Measurements from ENCODE around the gene ORC3.

ORC3 gene

DNA sequence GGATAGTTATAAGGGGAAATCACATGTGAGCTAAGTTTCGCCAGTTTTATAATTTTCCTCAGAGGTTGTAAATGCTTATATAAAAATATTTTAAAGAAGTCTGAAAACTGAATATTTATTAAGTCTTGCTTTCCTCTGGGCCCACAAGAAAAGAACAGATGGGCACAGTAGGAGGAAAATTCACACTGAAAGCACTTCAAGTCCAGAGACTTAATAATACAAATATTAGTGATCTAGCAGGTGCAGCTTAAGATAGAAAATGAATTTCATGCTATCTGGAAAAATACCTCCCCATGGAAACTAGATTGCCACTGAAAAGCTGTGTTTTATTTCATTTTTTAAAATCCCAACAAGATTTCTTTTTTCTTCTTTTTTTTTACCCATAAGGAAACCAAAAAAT is 47.2 kb downstream of the ORC3 start:
- Histone ChIP-seq H3K27ac (no peak overlapping the region), H3K4me3 (ENCODE audit: low read depth in 1 of 2, low read length in 1 of 2) (no peak overlapping the region), H3K4me1 (ENCODE audit: control insufficient read depth in 1 of 2, insufficient read depth in 1 of 2, low read depth in 1 of 2, low read length in 1 of 2) (no peaks in the 10 kb centered on the region), H3K36me3 (peaks cover 34% of the 10 kb centered on the region), H3K9me3 (no peaks in the 10 kb centered on the region), H3K27me3 (no peaks in the 10 kb centered on the region)
- TF ChIP-seq, protein P1, sequence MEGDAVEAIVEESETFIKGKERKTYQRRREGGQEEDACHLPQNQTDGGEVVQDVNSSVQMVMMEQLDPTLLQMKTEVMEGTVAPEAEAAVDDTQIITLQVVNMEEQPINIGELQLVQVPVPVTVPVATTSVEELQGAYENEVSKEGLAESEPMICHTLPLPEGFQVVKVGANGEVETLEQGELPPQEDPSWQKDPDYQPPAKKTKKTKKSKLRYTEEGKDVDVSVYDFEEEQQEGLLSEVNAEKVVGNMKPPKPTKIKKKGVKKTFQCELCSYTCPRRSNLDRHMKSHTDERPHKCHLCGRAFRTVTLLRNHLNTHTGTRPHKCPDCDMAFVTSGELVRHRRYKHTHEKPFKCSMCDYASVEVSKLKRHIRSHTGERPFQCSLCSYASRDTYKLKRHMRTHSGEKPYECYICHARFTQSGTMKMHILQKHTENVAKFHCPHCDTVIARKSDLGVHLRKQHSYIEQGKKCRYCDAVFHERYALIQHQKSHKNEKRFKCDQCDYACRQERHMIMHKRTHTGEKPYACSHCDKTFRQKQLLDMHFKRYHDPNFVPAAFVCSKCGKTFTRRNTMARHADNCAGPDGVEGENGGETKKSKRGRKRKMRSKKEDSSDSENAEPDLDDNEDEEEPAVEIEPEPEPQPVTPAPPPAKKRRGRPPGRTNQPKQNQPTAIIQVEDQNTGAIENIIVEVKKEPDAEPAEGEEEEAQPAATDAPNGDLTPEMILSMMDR (IDR thresholded peaks at IDR 0.05) = no peak

DNA sequence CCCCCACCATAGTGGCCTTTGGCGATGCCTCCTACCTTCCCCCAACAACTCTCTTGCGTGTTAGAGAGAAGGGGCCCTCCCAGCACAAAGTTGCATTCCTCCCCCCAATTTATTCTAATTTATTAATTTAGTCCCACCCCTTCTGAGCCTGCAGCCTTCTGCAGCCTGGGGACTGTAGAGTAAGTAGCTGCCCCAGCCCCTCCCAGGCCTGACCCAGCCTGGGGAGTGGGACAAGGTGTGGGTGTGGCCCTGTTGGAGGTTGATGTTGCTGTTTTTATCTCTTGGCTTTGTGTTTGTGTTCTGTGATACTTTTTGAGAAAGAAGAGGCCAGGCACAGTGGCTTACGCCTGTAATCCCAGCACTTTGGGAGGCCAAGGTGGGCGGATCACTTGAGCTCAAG is 49.4 kb downstream of the ORC3 start:
- Histone ChIP-seq H3K27me3 (no peaks in the 10 kb centered on the region), H3K27ac (no peak overlapping the region), H3K9me3 (no peaks in the 10 kb centered on the region), H3K4me3 (ENCODE audit: low read depth in 1 of 2, low read length in 1 of 2) (no peak overlapping the region), H3K4me1 (ENCODE audit: control insufficient read depth in 1 of 2, insufficient read depth in 1 of 2, low read depth in 1 of 2, low read length in 1 of 2) (no peaks in the 10 kb centered on the region), H3K36me3 (peaks cover 34% of the 10 kb centered on the region)
- TF ChIP-seq, protein P1 (IDR thresholded peaks at IDR 0.05) = no peak

DNA sequence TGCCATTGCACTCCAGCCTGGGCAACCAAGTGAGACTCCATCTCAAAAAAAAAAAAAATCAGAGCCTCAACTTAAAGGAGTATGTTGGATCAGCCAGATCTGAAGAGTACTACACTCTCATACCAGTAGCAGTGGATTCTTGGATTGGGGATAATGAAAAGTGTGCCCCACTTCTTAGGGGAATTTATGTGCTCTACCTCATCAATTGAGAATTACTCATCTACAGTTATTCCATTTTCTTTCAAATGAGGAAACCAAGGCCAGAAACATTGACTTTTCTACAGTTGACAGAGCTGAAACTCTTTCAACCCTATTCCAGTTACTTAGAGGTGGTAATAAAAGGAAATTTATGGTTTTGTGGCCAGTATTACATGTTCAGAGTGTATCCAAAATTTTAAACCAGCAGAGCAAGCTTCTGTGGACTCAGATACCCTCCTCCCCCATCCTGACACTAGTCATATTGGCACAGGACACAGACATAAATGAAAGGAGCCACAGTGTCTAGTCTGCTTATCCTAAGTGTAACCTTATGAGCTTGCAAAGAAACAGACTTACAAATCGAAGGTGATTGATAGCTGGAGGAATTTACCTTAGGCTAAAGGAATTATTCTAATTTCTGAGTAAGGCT is 51.2 kb downstream of the ORC3 start:
- Histone ChIP-seq H3K27ac (no peak overlapping the region), H3K4me3 (ENCODE audit: low read depth in 1 of 2, low read length in 1 of 2) (no peak overlapping the region), H3K36me3 (peaks cover 23% of the 10 kb centered on the region), H3K27me3 (no peaks in the 10 kb centered on the region), H3K4me1 (ENCODE audit: control insufficient read depth in 1 of 2, insufficient read depth in 1 of 2, low read depth in 1 of 2, low read length in 1 of 2) (no peaks in the 10 kb centered on the region), H3K9me3 (no peaks in the 10 kb centered on the region)
- TF ChIP-seq, protein P1 (IDR thresholded peaks at IDR 0.05) = no peak

DNA sequence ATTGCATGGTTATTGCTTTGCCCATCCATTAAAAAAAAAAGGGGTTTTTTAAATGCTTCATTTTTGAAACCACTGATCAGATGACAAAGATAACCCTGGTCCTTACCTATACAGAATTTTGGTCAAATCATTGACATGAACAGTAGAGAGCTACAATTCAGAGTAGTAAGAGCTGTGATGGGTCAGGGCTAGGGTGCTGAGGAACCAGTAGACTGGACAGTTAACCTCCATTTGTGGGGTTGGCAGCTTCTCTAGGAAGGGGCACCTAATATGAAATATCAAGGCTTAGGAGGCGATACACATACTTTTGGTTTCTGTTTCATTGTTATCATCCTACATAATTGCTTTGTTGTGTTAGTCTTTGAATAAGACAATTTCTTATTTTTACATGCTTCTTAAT is 55.1 kb downstream of the ORC3 start:
- no peak overlapping the region for H3K4me3 ChIP-seq (ENCODE audit: low read depth in 1 of 2, low read length in 1 of 2)
- no peak overlapping the region for H3K27ac ChIP-seq
- H3K36me3 ChIP-seq = no peaks in the 10 kb centered on the region
- no peaks in the 10 kb centered on the region for H3K27me3 ChIP-seq
- no peaks in the 10 kb centered on the region for H3K4me1 ChIP-seq (ENCODE audit: control insufficient read depth in 1 of 2, insufficient read depth in 1 of 2, low read depth in 1 of 2, low read length in 1 of 2)
- TF ChIP-seq, protein P1 (IDR thresholded peaks at IDR 0.05) = no peak
- H3K9me3 ChIP-seq = no peaks in the 10 kb centered on the region

DNA sequence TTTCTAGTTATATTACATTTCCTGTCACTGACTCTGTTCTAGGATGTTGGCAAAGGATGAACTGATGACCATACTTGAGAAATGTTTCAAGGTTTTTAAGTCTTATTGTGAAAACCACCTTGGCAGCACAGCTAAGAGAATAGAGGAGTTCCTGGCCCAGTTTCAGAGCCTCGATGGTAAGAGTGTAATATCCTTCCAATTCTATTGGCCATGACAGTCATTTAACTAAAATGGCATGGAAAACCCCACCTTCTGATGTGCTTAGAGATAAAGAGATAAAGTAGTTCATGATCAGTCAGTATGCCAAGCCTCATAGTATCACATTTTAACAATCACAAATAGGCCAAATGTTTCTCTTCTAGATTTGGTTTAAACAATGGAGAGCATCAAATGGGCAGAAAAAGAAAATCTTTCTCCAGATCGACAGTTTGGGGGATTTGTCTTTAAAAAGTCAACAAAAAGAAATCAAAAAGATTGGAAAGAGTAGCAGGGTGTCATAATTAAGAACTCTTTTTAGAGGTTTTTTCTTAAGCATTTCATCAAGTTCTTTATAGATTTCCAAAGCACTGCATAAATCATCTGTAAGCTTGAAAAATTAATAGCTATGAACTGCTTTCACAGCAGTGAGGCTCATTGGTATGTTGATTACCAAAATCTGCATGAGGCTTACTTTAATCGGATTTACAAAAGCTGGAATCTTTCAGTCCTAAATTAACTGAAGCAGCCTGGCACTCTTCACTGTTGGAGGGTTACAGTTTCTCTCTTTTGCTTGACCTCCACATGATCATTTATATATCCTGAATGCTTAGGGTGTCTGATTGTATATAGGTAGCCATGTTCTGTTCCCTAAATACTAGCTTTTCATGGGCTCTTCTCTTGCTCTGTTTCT is 63.4 kb downstream of the ORC3 start:
- H3K36me3 ChIP-seq = peaks cover 5% of the 10 kb centered on the region
- H3K27me3 ChIP-seq = no peaks in the 10 kb centered on the region
- no peak overlapping the region for H3K4me3 ChIP-seq (ENCODE audit: low read depth in 1 of 2, low read length in 1 of 2)
- no peak overlapping the region for H3K27ac ChIP-seq
- no peaks in the 10 kb centered on the region for H3K4me1 ChIP-seq (ENCODE audit: control insufficient read depth in 1 of 2, insufficient read depth in 1 of 2, low read depth in 1 of 2, low read length in 1 of 2)
- H3K9me3 ChIP-seq = no peaks in the 10 kb centered on the region
- TF ChIP-seq, protein P1 (IDR thresholded peaks at IDR 0.05) = no peak
